Measurements from ENCODE around the gene TPRG1. TPM values are rescaled to one million over a fixed set of nuclear protein-coding genes. Genes with fewer than 3 reads are reported as not detected.
"Not testable (repeated sequence)": the region's sequence is repeated elsewhere in the genome, so short reads cannot be mapped to it uniquely, and the experiment has no call there.

TPRG1 gene
- total RNA-seq, 1 donor from 2014 or later: 21.6 TPM

DNA sequence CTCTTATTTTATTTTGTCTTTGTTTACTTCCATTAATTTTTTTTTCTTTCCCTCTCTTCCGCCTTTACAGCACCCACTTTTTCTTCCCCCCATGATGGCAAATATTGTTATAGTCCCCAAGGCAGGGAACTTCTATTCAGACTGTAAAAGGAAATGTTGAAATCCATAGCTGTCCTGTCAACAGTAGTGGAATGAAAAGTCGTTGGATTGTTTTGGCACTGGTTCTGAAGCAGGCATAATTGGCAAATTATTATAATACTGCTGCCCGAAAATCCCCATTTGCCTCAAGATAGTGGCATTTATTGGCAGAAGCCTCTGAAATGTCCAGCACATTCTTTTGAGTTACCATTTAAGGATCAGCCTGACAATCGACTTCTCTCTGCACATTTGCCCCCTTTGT, 150.6 kb downstream of the TPRG1 start:
- H3K36me3 ChIP-seq: no peaks in the 10 kb centered on the region
- H3K27me3 ChIP-seq: no peaks in the 10 kb centered on the region
- intact Hi-C loops (cut with DNase I): no loop called here
- H3K9me3 ChIP-seq: no peaks in the 10 kb centered on the region
- no peak overlapping the region for H3K27ac ChIP-seq
- no peak for DNase-seq (ENCODE audit: extremely low spot score in 2 of 2)
- TF ChIP-seq POLR2AphosphoS5 (IDR thresholded peaks at IDR 0.05; ENCODE audit: insufficient read depth in 1 of 2, low read depth in 1 of 2) (no peak), POLR2A (IDR thresholded peaks at IDR 0.05) (no peak)
- TF ChIP-seq, protein P1, sequence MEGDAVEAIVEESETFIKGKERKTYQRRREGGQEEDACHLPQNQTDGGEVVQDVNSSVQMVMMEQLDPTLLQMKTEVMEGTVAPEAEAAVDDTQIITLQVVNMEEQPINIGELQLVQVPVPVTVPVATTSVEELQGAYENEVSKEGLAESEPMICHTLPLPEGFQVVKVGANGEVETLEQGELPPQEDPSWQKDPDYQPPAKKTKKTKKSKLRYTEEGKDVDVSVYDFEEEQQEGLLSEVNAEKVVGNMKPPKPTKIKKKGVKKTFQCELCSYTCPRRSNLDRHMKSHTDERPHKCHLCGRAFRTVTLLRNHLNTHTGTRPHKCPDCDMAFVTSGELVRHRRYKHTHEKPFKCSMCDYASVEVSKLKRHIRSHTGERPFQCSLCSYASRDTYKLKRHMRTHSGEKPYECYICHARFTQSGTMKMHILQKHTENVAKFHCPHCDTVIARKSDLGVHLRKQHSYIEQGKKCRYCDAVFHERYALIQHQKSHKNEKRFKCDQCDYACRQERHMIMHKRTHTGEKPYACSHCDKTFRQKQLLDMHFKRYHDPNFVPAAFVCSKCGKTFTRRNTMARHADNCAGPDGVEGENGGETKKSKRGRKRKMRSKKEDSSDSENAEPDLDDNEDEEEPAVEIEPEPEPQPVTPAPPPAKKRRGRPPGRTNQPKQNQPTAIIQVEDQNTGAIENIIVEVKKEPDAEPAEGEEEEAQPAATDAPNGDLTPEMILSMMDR (IDR thresholded peaks at IDR 0.05): no peak
- peaks cover 12% of the 10 kb centered on the region for H3K4me1 ChIP-seq
- no peak overlapping the region for H3K4me3 ChIP-seq

DNA sequence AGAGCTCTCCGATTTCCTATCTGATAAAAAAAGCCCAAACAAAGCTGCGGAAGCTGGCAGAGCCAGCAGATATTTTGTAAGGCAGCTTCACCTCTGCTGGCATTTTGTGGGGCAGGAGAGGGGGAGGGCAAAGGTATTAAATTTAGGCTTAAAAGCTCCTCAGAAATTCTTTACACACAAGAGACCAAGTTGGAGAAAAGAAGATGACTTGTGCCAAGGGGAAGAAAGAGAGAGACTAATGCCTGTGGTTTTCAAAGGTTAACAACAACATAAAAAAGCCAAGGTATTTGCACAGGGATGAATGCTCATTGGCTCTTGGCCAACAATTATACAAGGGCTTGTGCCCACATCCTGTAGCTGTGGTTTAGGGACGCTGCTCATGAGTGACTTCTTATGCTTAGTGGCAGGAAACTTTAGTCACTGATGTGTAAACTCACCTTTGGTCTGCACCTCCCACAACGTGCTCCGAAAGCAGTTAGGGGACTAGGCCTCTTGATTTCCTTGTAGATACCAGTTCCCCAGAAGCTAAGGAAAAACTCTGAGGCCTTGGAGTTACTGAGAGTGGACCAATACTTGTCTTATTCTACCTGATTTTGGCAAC, 152.9 kb downstream of the TPRG1 start:
- H3K27me3 ChIP-seq: no peaks in the 10 kb centered on the region
- no peak overlapping the region for H3K4me3 ChIP-seq
- peaks cover 12% of the 10 kb centered on the region for H3K4me1 ChIP-seq
- no peaks in the 10 kb centered on the region for H3K9me3 ChIP-seq
- H3K27ac ChIP-seq: no peak overlapping the region
- peak in 1 of 2 donors; percentile 46 for TF ChIP-seq POLR2AphosphoS5 (IDR thresholded peaks at IDR 0.05; ENCODE audit: insufficient read depth in 1 of 2, low read depth in 1 of 2)
- TF ChIP-seq, protein P1 (IDR thresholded peaks at IDR 0.05): no peak
- H3K36me3 ChIP-seq: no peaks in the 10 kb centered on the region
- intact Hi-C loops (cut with DNase I): no loop called here
- DNase-seq (ENCODE audit: extremely low spot score in 2 of 2): no peak

DNA sequence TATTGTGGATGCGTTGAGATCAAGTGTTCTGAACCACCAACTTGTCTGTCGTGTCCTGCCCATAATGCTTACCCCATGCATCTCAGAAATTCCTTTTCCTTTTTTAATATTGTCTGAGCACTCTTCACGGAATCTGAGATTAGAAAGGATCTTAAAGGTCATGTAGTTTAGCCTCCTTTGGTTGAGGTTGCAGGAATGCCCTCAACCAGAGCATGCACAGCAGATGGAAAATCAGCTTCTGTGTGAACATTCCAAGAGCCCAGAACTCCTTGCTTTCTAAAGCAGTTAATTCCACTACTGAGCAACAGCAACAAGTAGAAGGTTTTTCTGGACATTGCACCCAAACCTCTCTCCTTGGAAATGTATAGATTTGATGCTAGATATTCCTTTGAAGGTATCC, 153.7 kb downstream of the TPRG1 start:
- intact Hi-C loops (cut with DNase I): no loop called here
- Histone ChIP-seq H3K27me3 (no peaks in the 10 kb centered on the region), H3K27ac (no peak overlapping the region), H3K36me3 (no peaks in the 10 kb centered on the region), H3K4me3 (no peak overlapping the region), H3K9me3 (no peaks in the 10 kb centered on the region), H3K4me1 (peaks cover 12% of the 10 kb centered on the region)
- TF ChIP-seq POLR2AphosphoS5 (IDR thresholded peaks at IDR 0.05; ENCODE audit: insufficient read depth in 1 of 2, low read depth in 1 of 2) (no peak), POLR2A (IDR thresholded peaks at IDR 0.05) (no peak)
- TF ChIP-seq, protein P1 (IDR thresholded peaks at IDR 0.05): no peak
- DNase-seq (ENCODE audit: extremely low spot score in 2 of 2): no peak

GRCh38 chr3:189329630-189330029, 157.9 kb downstream of the TPRG1 start:
- H3K4me3 ChIP-seq; H3K9me3 ChIP-seq; H3K27me3 ChIP-seq; H3K36me3 ChIP-seq; H3K27ac ChIP-seq; intact Hi-C loops (cut with DNase I); DNase-seq (ENCODE audit: extremely low spot score in 2 of 2); H3K4me1 ChIP-seq: not testable (repeated sequence)

DNA sequence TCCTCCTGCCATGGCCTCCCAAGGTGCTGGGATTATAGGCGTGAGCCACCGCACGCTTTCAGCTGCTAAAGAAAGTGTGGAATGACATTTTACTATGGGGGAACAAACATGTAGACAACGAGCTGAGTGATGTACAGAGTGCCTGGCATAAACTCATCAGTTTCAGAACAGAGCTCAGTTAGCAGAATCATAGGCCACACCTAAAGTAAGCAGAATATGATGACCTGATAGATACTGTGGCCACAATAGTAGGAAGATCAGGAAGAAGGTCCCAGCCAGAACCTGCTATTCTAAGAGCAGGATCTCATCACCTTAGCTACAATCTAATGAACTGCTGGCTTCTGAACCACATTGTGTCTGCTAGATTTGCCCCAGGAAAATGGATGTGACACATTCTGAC, 158.3 kb downstream of the TPRG1 start:
- Histone ChIP-seq H3K27me3 (no peaks in the 10 kb centered on the region), H3K27ac (no peak overlapping the region), H3K9me3 (no peaks in the 10 kb centered on the region), H3K36me3 (no peaks in the 10 kb centered on the region), H3K4me3 (no peak overlapping the region), H3K4me1 (no peaks in the 10 kb centered on the region)
- TF ChIP-seq POLR2A (IDR thresholded peaks at IDR 0.05): no peak
- no peak for TF ChIP-seq POLR2AphosphoS5 (IDR thresholded peaks at IDR 0.05; ENCODE audit: insufficient read depth in 1 of 2, low read depth in 1 of 2)
- TF ChIP-seq, protein P1 (IDR thresholded peaks at IDR 0.05): no peak
- no peak for DNase-seq (ENCODE audit: extremely low spot score in 2 of 2)
- intact Hi-C loops (cut with DNase I): no loop called here

Data from vagina (tissue), 2 donors.